Esophagus muscularis mucosa (tissue), 4 donors: ENCODE measurements around the gene NDEL1.

ENCODE experiments used
- CTCF ChIP-seq, 3 experiments: fragments of 200-600 bp in 2 of 3; fragments of 450-650 bp in 1 of 3; sonication (generic) in 2 of 3; IDR thresholded peaks; one replicate each; pipeline ENCODE4 v1.5.1; 2017 to 2019; ENCODE audit warnings: antibody characterized with exemption in 3 of 3, mild to moderate bottlenecking in 2 of 3, moderate library complexity in 1 of 3
- EP300 ChIP-seq: sonication (generic); formaldehyde crosslinking; IDR thresholded peaks from one replicate; pipeline ENCODE4 v1.6.1; 2017; ENCODE audit warnings: antibody characterized with exemption
- POLR2A ChIP-seq: fragments of 450-650 bp; IDR thresholded peaks from one replicate; pipeline ENCODE4 v1.6.1; 2017; ENCODE audit warnings: antibody characterized with exemption, moderate library complexity, mild to moderate bottlenecking, low read depth

DNA sequence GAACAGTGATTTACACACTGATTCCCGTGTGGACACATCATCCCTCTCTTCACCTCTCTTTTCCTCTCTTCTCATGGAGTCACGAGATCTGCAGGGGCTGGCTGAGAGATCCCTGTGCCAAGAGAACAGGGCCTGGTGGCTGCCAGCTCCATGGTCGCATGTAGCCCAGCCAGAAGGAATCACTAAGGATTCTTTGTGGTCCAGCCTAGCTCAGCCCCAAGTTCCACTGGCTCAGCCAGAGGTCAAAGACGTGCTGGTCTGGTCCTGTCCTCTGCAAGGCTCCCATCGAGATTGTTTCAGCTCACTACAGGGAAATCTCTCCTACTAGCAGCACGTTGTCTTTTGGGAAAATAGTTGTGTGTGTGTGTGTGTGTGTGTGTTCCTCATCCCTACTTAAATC lies 66.4 kb downstream of the NDEL1 start:
- TF ChIP-seq EP300 (no peak), POLR2A (no peak), CTCF (IDR thresholded peaks at IDR 0.05) (no peak)
